ENCODE results near the gene CORO1A. TPM values are rescaled to one million over a fixed set of nuclear protein-coding genes. Genes with fewer than 3 reads are reported as not detected.

The CORO1A gene
- 1,000 to 10,000 TPM in 1 of 2 donors, 100 to 1,000 TPM in 1; 672 to 1,124 TPM for total RNA-seq

DNA sequence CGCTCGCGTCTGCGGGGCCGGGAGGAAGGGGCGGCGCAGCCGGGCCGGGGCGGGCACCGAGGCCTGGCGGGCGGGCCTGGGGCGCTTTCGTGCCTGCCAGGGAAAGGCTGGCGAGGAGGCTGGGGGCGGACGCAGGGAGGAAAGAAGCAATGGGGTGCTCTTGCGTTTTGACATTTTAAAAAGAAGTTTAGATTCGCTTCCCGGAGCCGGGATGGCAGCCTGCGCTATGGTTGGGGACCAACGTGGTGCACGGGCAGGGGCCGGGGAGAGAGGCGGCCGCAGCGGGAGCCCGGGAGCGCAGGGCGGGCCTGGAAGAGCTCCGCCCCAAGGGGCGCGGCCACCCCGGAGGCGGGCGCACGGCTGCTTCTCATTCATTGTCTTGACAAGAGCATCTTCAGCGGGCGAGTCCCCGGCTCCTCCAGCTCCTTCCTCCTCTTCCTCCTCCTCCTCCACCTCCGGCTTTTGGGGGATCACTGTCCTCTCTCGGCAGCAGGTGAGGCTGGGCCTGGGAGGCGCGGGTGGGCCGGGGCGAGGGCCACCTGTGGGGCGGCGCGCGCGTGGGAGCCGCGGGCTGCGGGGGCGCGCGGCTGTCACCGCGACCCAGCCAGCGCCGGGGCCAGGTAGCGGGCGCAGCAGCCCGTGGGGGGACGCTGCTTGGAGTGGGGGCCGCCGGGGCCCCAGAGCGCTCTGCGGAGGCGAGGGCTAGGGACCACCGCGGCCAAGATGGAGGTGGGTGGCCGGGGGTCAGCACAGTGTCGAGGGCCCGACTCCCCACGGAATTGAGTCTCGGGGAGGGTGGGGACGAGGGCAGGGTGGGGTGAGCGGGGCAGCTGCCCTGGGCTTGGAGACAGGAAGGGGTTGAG, at the start of gene CORO1A:
Gene CORO1A, plus strand, starts transcription at position 370 of the 863 bp plus-strand sequence. CDS start 1,608 bp downstream, outside the sequence.
- Mint-ChIP-seq H3K36me3 (peaks cover 36 to 38% of the 10 kb centered on the region in 2 donors), H3K27ac (peak within 1 kb of the TSS; percentile 98), H3K9me3 (no peaks in the 10 kb centered on the region)
- peak; percentile 89 for DNase-seq (ENCODE audit: low spot score in 2 of 2)
- peak; percentile 44 to 68 for ATAC-seq

DNA sequence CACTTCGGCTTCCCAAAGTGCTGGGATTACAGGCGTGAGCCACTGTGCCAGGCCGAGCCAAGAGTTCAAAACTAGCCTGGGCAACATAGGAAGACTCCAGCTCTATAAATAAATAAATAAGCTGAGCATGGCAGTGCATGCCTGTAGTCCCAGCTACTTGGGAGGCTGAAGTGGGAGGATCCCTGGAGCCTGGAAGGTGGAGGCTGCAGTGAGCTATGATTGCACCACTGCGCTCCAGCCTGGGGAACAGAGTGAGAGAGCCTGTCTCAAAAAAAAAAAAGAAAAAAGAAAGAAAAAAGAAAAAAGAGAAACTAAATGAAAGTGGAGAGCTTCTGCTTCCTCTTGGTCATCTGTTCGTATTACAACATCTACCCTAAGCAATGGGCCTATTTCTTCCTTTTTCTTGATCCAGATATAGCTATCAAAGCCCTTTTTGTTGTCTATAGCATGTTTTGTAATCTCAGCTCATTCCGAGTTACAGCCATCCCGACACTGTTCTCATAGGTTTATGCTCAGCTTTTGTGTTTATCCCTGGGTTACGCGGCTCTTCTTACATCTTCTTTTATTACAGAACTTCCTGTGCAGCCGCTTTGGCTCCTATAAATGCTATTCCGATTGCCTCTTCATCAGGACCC, 46.3 kb upstream of the CORO1A start:
- DNase-seq (ENCODE audit: low spot score in 2 of 2) = no peak
- peaks cover 0 to 9% of the 10 kb centered on the region in 2 donors for H3K36me3 Mint-ChIP-seq
- no peak overlapping the region for H3K27ac Mint-ChIP-seq
- H3K9me3 Mint-ChIP-seq = peaks cover 3 to 4% of the 10 kb centered on the region in 2 donors
- ATAC-seq = no peak

DNA sequence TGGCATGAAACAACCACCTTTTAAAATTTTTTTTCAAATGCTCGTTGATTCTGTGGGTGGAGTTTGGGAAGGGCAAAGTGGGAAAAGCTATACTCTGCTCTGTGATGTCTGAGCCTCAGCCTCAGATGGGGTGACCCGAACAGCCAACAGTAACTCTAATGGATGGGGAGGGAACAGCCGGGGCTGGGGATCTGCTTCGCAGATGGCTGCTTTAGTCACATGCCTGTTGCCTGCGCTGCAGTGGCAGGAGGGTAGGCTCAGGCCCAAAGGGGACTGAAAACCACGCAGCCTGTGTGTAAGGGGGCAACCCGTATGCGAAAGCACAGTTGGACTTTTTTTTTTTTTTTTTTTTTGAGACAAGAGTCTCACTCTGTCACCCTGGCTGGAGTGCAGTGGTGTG, 45.5 kb upstream of the CORO1A start:
- peaks cover 0 to 9% of the 10 kb centered on the region in 2 donors for H3K36me3 Mint-ChIP-seq
- no peak for DNase-seq (ENCODE audit: low spot score in 2 of 2)
- H3K27ac Mint-ChIP-seq = no peak overlapping the region
- H3K9me3 Mint-ChIP-seq = peaks cover 3 to 4% of the 10 kb centered on the region in 2 donors
- no peak for ATAC-seq

DNA sequence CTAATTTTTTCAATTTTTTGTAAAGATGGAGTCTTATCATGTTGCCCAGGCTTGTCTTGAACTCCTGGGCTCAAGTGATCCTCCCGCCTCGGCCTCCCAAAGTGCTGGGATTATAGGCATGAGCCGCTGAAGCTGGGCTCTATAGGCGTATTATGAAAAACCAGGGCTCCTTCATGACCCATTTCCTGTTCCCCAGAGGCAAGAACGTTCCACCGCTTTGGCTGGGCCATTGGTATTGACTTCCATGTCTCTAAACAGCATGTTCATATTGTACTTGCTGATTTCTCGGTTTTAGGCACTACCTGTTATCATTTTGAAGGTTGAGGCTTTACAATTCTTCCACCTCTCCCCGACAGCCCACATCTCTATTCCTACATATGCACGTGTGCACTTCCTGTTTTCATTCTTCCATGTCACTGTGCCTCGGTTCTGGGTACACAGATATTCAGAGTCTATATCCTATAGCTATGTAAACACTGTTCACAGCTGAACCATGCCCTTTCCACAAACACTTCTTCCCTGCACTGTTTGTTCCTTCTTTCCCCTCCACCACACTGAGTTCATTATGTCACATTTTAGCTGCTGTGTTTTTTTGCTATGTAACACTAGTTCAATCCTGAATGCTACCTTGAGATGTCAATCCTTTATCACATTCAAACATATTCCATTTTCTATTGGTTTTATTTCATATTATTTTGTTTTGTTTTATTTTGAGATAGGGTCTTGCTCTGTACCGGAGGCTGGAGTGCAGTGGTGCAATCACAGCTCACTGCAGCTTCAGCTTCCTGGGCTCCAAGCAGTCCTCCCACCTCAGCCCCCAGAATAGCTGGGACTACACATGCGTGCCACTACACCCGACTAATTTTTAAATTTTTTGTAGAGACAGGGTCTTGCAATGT, 43.6 kb upstream of the CORO1A start:
- peak overlapping the region; percentile 41 to 57 for H3K27ac Mint-ChIP-seq
- ATAC-seq = peak in 1 of 2 donors; percentile 46
- peaks cover 0 to 9% of the 10 kb centered on the region in 2 donors for H3K36me3 Mint-ChIP-seq
- no peak for DNase-seq (ENCODE audit: low spot score in 2 of 2)
- peaks cover 0 to 3% of the 10 kb centered on the region in 2 donors for H3K9me3 Mint-ChIP-seq

DNA sequence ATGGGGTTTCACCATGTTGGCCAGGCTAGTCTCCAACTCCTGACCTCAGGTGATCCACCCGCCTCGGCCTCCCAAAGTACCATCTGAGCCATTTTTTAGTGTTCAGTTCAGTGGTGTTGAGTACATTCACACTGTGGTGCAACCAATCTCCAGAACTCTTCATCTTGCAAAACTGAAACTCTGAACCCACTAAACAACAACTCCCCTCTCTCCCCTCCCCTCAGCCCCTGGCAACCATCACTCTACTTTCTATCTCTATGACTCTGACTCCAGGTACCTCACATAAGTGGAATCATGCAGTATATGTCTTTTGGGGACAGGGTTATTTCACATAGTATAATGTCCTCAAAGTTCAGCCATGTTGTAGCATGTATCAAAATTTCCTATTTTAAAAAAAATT, 41.7 kb upstream of the CORO1A start:
- no peak for DNase-seq (ENCODE audit: low spot score in 2 of 2)
- Mint-ChIP-seq H3K9me3 (peaks cover 0 to 3% of the 10 kb centered on the region in 2 donors), H3K36me3 (peaks cover 0 to 9% of the 10 kb centered on the region in 2 donors), H3K27ac (no peak overlapping the region)
- peak; percentile 47 to 65 for ATAC-seq

DNA sequence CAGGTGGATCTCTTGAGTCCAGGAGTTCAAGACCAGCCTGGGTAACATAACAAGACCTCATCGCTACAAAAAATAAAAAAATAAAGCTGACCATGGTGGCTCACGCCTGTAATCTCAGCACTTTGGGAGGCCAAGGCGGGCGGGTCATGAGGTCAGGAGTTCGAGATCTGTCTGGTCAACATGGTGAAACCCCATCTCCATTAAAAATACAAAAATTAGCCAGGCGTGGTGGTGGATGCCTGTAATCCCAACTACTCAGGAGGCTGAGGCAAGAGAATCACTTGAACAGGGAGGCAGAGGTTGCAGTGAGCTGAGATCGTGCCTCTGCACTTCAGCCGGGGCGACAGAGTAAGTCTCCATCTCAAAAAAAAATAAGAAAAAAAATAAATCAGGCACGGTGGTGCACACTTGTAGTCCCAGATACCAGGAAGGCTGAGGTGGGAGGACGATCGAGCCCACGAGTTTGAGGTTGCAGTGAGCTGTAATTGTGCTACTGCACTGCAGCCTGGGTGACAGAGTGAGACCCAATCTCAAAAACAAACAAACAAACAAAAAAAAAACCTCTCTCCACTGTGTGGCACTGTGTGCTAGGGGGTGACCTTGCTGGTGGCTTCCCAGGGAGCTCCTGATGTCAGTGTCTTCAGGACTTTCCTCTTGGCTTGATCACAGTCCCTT, 40.6 kb upstream of the CORO1A start:
- ATAC-seq (peak; percentile 56), DNase-seq (ENCODE audit: low spot score in 2 of 2) (no peak)
- Mint-ChIP-seq H3K9me3 (peaks cover 0 to 3% of the 10 kb centered on the region in 2 donors), H3K36me3 (peaks cover 0 to 9% of the 10 kb centered on the region in 2 donors), H3K27ac (peak overlapping the region in 1 of 2 donors; percentile 55)

DNA sequence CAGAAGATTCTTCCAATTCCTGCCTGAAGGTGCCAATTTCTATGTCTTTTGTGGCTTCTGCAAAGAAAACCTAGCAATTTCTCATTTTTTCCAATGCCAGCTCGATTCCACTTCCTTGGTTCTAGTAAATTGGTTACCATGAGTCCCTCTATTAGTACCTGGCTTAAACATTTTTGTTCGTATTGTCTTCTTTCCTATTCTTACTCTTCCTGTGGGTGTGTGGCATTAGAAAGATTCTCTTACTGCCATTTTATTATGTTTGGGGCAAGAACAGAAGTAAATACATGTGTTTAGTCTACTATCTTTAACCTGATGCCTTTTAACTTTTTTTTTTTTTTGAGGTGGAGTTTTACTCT, 40.1 kb upstream of the CORO1A start:
- H3K9me3 Mint-ChIP-seq = peaks cover 0 to 3% of the 10 kb centered on the region in 2 donors
- DNase-seq (ENCODE audit: low spot score in 2 of 2) = no peak
- H3K27ac Mint-ChIP-seq = peak overlapping the region in 1 of 2 donors; percentile 55
- peak; percentile 20 to 23 for ATAC-seq
- H3K36me3 Mint-ChIP-seq = peaks cover under 1 to 9% of the 10 kb centered on the region in 2 donors

DNA sequence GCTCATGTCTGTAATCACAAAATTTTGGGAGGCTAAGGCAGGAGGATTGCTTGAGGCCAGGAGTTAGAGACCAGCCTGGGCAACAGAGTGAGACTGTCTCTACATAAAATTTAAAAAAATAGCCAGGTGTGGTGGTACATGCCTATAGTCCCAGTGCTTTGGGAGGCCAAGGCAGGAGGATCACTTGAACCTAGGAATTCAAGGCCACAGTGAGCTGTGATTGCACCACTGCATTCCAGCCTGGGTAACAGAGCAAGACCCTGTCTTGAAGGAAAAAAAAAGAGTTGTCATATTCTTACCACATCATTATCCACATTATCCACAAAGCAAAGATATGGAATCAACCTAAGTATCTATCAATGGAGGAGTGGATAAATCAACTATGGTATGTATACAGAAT, 39.4 kb upstream of the CORO1A start:
- Mint-ChIP-seq H3K36me3 (peaks cover 7 to 8% of the 10 kb centered on the region in 2 donors), H3K27ac (no peak overlapping the region), H3K9me3 (peaks cover 0 to 3% of the 10 kb centered on the region in 2 donors)
- DNase-seq (ENCODE audit: low spot score in 2 of 2) = no peak
- no peak for ATAC-seq

DNA sequence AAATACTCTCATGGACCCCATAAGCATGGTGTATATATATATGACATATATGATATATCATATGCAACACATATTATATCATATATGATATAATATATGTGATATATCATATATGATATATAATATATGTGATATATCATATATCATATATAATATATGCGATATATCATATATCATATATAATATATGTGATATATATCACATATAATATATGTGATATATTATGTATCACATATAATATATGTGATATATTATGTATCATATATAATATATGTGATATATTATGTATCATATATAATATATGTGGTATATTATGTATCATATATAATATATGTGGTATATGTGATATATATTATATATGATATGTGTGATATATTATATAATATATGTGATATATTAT, 38.5 kb upstream of the CORO1A start:
- Mint-ChIP-seq H3K27ac (no peak overlapping the region), H3K36me3 (peaks cover 7 to 15% of the 10 kb centered on the region in 2 donors), H3K9me3 (peaks cover 4 to 7% of the 10 kb centered on the region in 2 donors)
- ATAC-seq = no peak
- DNase-seq (ENCODE audit: low spot score in 2 of 2) = no peak

DNA sequence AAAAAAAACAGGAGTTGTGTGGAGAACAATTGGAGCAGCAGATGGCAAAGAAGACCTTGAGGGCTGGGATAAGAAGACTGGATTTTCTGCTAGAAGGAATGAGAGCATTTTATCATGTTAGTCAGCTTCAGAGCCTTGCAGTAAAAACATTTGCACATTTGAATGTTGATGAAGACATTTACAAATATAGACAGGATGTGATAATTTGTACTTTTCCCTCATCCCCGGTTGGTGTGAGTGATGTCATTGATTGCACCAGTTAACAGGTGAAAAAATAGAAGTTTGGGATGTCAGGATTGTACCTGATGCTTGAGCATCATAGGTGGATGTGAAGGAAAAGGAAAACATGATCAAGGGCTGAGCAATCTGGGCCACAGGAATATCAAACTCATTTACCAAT, 37.7 kb upstream of the CORO1A start:
- ATAC-seq (no peak), DNase-seq (ENCODE audit: low spot score in 2 of 2) (no peak)
- peaks cover 3 to 7% of the 10 kb centered on the region in 2 donors for H3K9me3 Mint-ChIP-seq
- no peak overlapping the region for H3K27ac Mint-ChIP-seq
- H3K36me3 Mint-ChIP-seq = peaks cover 5 to 15% of the 10 kb centered on the region in 2 donors

DNA sequence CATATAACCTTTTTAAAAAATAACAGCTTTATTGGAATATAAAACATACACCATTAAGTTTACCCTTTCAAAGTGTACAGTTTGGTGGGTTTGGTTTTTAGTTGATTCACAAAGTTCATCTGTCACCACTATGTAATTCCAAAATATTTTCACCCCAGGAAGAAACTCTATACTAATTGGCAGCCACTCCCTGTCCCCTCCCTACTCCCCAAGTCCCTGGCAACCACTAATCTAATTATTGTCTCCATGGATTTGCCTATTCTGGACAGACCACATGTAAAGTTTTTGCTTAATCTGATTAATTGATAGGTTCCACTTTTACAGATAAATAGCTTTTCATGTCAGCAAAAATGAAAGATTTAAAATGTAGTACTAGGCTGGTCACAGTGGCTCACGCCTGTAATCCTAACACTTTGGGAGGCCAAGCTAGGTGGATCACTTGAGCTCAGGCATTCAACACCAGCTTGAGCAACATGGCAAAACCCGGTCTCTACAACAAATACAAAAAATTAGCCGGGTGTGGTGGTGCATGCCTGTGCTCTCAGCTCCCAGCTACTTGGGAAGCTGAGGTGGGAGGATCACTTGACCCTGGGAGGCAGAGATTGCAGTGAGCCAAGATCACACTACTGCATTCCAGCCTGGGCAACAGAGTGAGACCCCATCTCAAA, 35.4 kb upstream of the CORO1A start:
- DNase-seq (ENCODE audit: low spot score in 2 of 2) (no peak), ATAC-seq (no peak)
- H3K36me3 Mint-ChIP-seq = peaks cover 5 to 15% of the 10 kb centered on the region in 2 donors
- no peak overlapping the region for H3K27ac Mint-ChIP-seq
- H3K9me3 Mint-ChIP-seq = peaks cover 3 to 7% of the 10 kb centered on the region in 2 donors

DNA sequence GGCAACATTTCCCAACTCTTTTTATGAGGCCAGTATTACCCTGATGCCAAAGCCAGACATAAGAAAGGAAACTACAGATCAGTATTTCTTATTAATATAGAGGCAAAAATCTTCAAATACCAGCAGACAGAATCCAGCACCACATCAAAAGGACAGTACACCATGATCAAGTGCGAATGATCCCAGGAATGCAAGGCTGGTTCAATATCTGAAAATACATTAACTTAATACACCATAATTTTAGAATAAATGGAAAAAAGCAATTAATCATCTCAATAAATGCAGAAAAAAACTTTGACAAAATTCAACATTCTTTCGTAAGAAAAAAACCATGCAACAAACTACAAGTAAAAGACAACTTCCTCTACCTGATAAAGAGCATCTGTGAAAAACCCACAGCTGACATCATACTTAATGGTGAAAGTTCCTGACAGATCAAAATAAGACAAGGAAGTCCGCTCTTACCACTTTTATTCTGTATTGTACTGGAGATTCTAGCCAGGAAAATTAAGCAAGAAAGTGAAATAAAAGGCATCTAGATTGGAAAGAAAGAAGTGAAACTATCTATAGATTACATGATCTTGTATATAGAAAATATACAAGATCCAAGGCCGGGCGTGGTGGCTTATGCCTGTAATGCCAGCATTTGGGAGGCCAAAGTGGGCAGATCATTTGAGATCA, 34.0 kb upstream of the CORO1A start:
- ATAC-seq = no peak
- Mint-ChIP-seq H3K36me3 (peaks cover 5 to 15% of the 10 kb centered on the region in 2 donors), H3K9me3 (peaks cover 3 to 7% of the 10 kb centered on the region in 2 donors), H3K27ac (no peak overlapping the region)
- DNase-seq (ENCODE audit: low spot score in 2 of 2) = no peak

DNA sequence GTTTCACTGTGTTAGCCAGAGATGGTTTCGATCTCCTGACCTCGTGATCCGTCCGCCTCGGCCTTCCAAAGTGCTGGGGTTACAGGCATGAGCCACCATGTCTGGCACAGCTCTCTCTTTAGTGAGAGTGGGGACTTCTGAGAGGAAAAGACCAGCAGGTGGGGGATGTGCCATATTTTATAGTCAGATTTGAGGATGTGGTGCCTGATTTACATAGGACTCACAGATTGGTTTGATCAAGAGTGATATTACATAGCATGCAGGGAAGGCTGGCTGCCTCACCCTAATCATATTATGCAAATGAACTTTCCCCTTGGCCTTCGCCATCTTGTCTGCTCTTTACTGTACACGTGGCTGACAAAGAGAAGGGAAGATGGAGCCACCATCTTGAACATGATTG, 32.3 kb upstream of the CORO1A start:
- DNase-seq (ENCODE audit: low spot score in 2 of 2) = no peak
- H3K36me3 Mint-ChIP-seq = peaks cover 5 to 15% of the 10 kb centered on the region in 2 donors
- peaks cover 3 to 7% of the 10 kb centered on the region in 2 donors for H3K9me3 Mint-ChIP-seq
- ATAC-seq = no peak
- peak overlapping the region in 1 of 2 donors; percentile 14 for H3K27ac Mint-ChIP-seq

DNA sequence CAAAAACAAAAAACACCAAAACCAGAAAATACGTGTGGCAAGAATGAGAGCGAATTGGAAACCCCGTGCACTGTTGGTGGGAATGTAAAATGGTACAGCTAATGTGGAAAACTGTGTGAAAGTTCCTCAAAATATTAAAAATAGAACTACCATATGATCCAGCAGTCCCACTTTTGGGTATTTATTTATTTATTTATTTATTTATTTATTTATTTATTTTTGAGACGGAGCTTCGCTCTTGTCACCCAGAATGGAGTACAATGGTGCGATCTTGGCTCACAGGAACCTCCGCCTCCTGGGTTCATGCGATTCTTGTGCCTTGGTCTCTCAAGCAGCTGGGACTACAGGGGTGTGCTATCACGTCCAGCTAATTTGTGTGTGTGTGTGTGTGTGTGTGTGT, 30.9 kb upstream of the CORO1A start:
- H3K9me3 Mint-ChIP-seq = peaks cover 3 to 7% of the 10 kb centered on the region in 2 donors
- no peak overlapping the region for H3K27ac Mint-ChIP-seq
- peaks cover 5 to 15% of the 10 kb centered on the region in 2 donors for H3K36me3 Mint-ChIP-seq
- no peak for ATAC-seq
- DNase-seq (ENCODE audit: low spot score in 2 of 2) = no peak

DNA sequence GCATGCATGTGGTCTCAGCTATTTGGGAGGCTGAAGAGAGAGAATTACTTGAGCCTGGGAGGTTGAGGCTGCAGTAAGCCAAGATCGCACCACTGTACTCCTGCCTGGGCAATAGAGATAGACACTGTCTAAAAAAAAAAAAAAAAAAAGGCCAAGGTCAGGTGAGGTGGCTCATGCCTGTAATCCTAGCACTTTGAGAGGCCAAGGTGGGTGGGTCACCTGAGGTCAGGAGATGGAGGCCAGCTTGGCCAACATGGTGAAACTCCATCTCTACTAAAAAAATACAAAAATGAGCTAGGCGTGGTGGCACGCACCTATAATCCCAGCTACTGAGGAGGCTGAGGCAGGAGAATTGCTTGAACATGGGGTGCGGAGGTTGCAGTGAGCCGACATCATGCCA, 28.2 kb upstream of the CORO1A start:
- no peak for ATAC-seq
- Mint-ChIP-seq H3K36me3 (no peaks in the 10 kb centered on the region), H3K9me3 (no peaks in the 10 kb centered on the region), H3K27ac (no peak overlapping the region)
- DNase-seq (ENCODE audit: low spot score in 2 of 2) = no peak
